Fibroblast of mammary gland (primary cell): Measurements from ENCODE around the gene AUH.

Experiments
- DNase-seq: peaks from one replicate; pipeline ENCODE4 v3.0.0-alpha.2; 2010; ENCODE audit warnings: low read depth
- H3K4me3 ChIP-seq: 2 replicates; pipeline ENCODE4 v1.5.1; 2011; ENCODE audit warnings: low read depth, mild to moderate bottlenecking, low read length, moderate library complexity; ENCODE audit not compliant: control insufficient read depth
- TF ChIP-seq, protein P1 (sequence below): conservative IDR thresholded peaks from 2 replicates; pipeline ENCODE4 v1.5.1; 2011; ENCODE audit warnings: low read depth, low read length, inconsistent platforms; ENCODE audit not compliant: control insufficient read depth, insufficient read depth

The AUH gene

DNA sequence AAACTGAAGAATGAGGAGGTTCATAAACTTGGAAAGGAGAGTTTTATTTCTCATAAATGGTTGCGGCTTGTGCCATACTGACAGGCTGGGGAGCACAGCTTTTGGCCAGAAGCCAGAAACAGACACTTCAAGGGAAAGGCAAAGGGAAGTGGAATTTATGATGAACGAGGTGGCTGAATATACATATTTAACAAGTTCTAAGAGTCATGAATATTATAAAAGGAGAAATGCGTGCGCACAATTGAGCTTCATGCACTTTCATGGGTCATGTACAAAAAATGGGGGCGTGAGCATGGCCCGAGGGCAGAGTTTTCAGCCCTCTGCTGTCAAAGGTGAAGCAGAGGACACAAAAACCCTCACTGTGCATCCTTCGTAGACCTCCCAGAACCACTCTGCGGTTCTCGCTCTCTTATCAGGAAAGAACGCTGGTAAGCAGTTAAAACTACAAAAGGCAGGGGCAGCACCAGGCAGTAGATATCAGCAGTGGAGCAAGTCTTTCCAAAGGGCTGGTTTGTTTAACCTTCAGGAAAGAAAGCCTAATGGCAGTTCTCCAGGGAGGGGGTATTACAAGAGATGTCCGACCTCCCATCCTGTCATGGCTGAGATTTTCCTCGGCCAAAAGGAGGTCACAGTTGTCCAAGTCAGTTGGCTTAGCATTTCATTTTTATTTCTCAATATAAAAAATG is 29.0 kb downstream of the AUH start:
- no peak overlapping the region for H3K4me3 ChIP-seq
- TF ChIP-seq, protein P1, sequence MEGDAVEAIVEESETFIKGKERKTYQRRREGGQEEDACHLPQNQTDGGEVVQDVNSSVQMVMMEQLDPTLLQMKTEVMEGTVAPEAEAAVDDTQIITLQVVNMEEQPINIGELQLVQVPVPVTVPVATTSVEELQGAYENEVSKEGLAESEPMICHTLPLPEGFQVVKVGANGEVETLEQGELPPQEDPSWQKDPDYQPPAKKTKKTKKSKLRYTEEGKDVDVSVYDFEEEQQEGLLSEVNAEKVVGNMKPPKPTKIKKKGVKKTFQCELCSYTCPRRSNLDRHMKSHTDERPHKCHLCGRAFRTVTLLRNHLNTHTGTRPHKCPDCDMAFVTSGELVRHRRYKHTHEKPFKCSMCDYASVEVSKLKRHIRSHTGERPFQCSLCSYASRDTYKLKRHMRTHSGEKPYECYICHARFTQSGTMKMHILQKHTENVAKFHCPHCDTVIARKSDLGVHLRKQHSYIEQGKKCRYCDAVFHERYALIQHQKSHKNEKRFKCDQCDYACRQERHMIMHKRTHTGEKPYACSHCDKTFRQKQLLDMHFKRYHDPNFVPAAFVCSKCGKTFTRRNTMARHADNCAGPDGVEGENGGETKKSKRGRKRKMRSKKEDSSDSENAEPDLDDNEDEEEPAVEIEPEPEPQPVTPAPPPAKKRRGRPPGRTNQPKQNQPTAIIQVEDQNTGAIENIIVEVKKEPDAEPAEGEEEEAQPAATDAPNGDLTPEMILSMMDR = no peak
- no peak for DNase-seq

DNA sequence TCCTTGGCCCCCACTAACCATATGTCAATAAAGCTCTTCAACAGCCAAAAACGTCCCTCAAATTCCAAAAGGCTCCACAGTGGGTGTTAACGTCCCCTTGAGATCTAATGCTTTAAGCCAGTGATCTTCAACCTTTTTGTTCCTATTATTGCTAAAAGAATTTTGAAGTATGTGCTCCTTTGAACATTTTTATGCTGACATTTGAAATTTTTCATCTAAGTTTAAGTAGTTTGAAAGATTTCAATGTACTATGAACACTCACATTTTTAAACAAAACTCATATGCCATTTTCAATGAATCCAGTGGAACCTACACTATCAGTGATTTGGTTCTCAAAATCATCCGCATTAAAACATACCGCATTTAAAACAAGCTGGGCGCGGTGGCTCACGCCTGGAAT is 29.9 kb downstream of the AUH start:
- H3K4me3 ChIP-seq = no peak overlapping the region
- TF ChIP-seq, protein P1 = no peak
- no peak for DNase-seq

DNA sequence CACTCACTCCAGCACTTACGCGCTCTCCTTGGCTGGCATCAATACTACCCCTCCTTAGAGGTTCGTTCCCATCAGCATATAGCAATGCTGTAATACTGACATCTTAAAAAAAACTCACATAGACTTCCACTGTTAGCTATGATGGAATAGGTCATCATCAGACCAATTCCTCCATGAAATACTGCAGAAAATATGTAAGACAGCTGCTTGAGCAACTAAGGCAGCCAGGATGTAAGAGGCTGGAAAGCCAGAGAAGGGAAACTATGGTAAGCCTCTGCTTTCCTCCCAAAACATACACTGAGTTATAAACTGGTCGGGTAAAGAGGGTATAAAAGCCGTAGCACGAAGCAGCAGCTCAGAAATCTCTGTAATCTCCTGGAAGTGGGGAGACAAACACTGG is 33.5 kb downstream of the AUH start:
- TF ChIP-seq, protein P1 = no peak
- DNase-seq = no peak

DNA sequence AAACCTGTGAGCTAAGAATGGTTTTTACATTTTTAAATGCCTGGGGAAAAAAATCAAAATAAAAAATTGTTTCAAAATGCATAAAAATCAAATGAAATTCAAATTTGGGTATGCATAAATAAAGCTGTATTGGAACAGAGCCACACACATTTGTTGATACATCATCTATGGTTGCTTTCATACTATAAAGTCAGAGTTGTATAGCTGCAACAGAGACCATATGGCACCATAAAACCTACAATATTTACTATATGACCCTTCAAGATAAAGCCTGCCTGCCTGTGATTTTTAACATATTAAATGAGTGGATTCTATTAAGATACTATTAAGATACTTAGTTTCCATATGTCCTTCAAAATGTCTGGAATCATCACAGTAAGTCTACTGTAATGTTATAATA is 40.0 kb downstream of the AUH start:
- TF ChIP-seq, protein P1 = no peak
- no peak overlapping the region for H3K4me3 ChIP-seq
- no peak for DNase-seq

More for the DNA sequence above, 33.5 kb downstream of the AUH start:
- H3K4me3 ChIP-seq = no peak overlapping the region

DNA sequence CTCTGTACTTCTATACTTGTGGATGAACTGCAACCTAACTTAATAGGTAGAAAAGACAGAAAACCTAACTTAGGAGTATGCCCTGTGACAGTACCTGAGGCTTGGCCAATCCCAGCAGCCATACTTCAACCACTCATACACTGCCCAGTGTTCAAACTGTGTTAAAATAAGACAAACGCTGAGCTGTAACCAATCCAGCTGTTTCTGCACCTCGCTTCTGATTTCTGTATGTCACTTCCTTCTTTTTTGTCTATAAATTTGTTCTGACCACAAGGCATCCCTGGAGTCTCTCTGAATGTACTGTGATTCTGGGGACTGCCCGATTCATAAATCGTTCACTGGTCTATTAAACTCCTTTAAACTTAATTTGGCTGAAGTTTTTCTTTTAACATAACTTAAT is 41.4 kb downstream of the AUH start:
- TF ChIP-seq, protein P1 = no peak
- no peak overlapping the region for H3K4me3 ChIP-seq
- no peak for DNase-seq

DNA sequence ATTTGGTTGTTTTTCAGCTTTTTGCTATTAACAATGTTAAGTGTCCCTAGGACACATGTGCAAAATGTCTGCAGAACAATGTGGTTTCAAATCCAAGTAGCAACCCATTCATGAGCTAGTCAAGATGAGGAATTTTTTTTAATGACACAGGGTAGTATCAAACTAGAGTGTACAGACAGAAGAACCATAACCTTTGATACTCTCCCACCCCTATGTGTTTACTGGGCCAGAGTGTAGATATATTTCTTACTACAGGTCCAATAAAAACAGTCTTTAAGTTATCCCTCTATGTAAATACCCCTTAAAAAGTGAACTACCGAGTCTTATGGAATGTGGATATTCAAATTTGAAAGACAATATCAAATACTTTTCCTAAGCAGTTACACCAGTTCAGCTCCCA is 45.6 kb downstream of the AUH start:
- no peak overlapping the region for H3K4me3 ChIP-seq
- no peak for DNase-seq
- TF ChIP-seq, protein P1 = no peak

DNA sequence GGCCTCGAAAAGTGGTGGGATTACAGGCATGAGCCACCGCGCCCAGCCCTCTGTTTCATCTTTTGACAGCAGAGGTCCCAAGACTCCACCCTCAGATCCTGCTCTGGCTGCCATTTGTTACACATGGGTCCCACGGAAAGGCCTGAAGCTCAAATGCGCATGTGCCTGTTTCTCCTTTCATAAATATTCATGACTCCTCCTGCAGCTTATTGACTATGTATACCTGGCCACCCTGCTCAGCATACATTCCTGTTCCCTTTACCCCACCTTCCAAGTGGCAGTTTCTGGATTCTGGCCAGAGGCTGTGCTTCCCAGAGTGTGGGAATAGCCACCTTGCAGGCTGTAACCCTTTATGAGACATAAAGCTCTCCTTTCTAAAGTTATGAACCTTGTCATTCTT is 46.5 kb downstream of the AUH start:
- DNase-seq = no peak
- TF ChIP-seq, protein P1 = no peak
- H3K4me3 ChIP-seq = no peak overlapping the region
